GM18508 (cell line): Measurements from ENCODE around the gene IPO13.

ENCODE experiments used
- ATAC-seq: cut with Tn5 transposase; IDR thresholded peaks from one replicate; pipeline ENCODE4 v1.9.1; 2021; ENCODE audit warnings: moderate number of reproducible peaks; ENCODE audit not compliant: insufficient read depth, unreplicated experiment

IPO13 gene

GRCh38 chr1:43925846-43926245, 20.9 kb upstream of the IPO13 start:
- no peak for ATAC-seq

DNA sequence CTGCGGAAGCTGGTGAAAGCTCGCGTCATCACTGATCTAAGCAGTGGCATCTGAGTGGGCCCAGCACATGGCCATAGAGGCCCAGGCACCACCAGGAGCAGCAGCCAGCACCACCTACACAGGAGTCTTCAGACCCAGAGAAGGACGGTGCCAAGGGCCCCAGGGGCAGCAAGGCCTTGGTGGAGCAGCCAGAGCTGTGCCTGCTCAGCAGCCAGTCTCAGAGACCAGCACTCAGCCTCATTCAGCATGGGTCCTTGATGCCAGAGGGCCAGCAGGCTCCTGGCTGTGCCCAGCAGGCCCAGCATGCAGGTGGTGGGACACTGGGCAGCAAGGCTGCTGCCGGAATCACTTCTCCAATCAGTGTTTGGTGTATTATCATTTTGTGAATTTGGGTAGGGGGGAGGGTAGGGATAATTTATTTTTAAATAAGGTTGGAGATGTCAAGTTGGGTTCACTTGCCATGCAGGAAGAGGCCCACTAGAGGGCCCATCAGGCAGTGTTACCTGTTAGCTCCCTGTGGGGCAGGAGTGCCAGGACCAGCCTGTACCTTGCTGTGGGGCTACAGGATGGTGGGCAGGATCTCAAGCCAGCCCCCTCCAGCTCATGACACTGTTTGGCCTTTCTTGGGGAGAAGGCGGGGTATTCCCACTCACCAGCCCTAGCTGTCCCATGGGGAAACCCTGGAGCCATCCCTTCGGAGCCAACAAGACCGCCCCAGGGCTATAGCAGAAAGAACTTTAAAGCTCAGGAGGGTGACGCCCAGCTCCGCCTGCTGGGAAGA, 16.4 kb upstream of the IPO13 start:
- no peak for ATAC-seq

GRCh38 chr1:43930949-43931275, 15.8 kb upstream of the IPO13 start:
- no peak for ATAC-seq

- ATAC-seq: no peak
Observed at GRCh38 chr1:43931711-43932660, 14.8 kb upstream of the IPO13 start.

DNA sequence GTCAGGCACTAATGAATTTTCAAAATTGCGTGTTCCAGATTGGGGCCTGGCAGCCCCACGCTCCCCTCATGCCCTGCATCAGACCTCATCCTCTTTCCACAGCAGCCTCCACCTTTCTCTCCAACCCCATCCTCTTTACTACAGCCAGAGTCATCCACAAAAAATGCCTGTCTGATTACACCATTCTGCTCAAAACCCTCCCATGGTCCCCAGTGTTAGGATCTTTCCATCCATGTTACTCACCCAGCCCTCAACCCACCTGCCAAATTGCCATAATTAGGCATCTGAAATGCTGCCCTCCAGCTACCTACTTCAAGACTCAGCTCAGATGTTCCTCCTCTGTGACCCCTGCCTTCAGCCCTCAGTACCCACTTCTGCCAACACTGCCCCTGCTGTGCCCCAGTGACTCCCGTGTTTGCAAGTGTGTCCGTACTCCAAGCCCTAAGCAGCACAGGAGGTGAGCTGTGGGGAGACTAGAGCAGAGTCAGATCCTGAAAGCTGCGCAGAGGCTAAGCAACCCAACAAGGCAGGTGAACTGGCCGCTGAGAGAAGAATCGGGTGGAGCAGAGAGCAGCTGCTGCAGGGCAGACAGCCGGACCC, 13.9 kb upstream of the IPO13 start:
- no peak for ATAC-seq

DNA sequence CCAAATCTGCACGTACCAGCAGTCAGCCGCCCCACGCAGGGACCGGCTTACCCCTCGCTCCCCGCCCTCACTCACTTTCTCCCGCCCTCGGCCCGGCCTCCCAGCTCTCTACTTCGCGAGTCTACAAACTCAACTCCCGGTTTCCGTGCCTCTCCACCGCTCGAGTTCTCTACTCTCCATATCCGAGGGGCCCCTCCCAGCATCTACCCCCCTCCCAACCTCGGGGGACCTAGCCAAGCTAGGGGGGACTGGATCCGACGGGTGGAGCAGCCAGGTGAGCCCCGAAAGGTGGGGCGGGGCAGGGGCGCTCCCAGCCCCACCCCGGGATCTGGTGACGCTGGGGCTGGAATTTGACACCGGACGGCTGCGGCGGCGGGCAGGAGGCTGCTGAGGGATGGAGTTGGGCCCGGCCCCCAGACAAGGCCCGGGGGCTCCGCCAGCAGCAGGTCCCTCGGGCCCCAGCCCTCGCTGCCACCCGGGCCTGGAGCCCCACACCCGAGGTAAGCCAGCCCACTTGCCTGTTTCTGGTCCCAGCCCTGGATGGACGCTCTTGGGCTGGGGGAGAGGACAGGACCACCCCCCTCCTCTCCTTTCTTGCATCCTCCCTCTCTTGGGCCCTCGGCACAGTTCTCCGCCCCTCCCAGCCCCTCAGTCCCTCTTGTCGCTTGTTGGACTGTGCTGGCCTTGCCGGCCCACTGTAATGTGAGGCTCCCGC, 13.2 kb upstream of the IPO13 start, which contains the start of gene ARTN:
TSS of gene ARTN (plus strand) at position 416 of the 715 bp plus-strand sequence. CDS start 1,856 bp downstream, outside the sequence.
- ATAC-seq: no peak

DNA sequence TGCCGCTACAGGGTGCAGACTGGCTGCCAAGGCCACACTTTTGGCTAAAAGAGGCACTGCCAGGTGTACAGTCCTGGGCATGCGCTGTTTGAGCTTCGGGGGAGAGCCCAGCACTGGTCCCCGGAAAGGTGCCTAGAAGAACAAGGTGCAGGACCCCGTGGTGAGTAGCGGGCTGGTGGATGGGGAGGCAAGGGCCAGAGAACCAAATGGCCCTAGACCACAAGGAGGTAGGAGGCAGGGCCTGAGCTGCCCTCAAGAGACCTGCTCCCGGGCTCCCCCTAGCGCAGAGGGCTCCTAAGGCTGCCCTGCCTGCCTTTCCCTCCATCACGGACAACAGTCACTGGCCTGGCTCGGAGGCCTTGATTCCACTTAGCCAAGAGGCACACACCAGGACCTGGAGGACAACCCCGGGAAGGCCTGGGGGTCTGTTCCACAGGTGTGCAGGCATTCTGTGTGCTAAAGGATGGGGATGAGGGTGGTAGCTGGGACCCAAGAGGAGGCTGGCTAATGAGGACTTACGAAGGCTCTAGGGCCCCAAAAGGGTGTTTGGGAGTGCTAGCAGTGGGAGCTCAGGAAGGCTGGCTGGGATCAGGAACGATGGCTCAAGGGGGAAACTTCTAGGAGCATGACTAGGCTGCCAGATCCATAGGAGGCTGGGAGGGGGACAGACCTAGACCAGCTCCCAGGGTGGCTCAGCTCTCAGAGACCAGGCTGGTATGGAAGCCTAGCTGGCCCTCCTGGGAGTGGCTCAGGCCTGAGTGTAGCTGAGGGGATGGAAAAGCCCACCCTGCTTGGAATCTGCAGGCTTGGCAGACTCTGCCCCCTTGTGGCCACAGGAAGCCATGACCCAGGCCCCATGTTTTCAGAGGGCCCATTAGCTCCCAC, 12.4 kb upstream of the IPO13 start:
- ATAC-seq: no peak

DNA sequence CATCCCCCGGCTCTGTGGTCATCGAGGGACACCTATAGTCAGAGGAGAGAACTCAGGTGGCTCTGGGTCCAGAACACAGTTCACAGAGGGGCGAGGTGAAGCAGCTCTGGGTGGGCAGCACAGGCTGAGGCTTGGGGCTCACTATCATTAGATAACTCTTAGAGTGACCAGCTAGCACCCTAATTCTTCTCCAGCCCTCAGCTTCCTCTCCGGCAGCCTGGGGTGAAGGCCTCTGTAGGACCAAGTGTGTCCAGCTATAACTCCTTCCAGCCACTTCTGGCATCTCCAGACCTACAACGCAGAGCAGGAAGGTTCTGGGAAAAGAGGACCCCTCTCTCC, 11.8 kb upstream of the IPO13 start:
- ATAC-seq: no peak

- no peak for ATAC-seq
Observed at GRCh38 chr1:43935711-43936427, 10.9 kb upstream of the IPO13 start.

GRCh38 chr1:43936431-43937151, 10.2 kb upstream of the IPO13 start:
- ATAC-seq: no peak

DNA sequence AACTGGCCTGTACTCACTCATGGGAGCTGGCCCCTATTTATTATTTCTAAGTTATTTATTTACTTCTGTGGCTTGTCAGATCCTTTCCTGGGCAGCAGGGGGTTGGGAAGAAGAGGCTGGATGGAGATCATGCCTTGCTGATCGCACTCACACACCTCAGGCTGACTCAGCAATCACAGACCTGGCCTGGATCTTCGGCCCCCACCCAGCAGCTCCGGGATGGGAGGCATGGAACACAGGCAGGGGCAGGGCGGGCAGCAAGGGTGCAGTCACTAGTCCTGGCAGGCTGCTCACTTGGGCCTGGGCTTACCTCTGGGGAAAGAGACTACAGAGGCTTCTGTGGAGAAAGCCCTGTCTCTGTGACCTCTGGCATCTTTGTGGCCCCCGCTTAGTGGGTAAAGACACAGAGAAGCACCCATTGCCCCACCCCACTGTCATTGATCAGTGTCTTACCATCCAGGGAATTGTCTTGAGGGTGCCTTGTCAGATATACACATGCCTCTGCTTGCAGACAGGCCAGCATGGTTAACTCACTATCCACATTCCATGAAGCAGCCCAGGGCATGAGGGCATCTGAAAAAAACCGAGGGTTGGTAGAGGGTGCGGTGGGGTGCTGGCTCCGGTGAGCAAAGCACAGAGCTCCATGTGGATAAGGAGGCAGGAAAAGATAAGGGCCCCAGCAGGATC, 9.4 kb upstream of the IPO13 start:
- no peak for ATAC-seq

- no peak for ATAC-seq
Observed at GRCh38 chr1:43938383-43938782, 8.4 kb upstream of the IPO13 start.

DNA sequence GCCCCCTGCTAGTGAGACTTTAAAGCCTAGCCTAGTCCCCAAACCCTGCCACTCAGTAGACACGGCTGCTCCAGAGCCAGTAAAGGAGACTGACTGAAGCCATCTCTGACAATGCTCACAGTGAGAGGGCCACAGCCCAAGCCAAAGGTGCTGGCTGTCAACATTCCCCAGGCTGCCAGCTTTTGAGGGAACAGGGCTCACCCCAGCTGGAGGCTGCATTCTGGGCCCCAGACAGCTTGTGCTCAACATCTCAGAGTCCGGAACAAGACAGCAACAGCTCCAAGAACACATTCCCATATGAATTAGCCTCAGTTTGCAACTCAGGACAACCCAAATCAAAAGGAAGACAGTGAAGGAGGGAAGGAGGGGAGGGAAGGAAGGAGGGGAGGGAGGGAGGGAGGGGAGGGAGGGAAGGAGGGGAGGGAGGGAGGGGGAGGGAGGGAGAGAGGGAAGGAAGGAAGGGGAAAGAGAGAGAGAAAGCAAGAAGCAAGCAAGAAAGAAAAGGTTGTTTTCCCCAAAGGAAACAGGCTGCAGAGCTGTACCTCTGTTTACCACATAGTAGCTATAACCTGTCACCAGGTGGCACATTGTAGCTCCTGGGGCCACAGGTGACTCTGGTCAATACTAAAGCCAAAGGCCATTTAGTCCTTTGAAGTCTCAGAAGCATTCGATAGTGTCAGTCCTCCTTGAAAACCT, 7.7 kb upstream of the IPO13 start:
- no peak for ATAC-seq

DNA sequence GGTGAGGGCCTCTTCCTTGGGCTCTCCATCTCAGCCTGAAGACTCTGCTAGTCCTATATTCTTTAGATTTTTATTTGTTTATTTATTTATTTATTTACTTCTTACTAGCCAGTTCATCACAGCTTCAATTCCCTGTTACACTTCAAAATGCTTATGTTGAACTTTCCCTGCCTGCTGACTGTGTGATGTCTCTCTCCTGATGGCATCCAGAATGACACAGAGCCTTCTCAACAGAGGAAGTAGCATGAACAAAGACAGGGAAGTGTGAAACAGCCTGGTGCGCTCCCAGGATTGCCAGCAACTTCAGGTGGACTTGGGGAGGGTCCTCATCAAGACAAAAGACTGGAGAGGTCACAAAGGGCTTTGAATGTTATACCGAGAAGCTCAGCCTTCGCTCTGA, 4.3 kb upstream of the IPO13 start:
- no peak for ATAC-seq

- ATAC-seq: no peak
Observed at GRCh38 chr1:43944860-43945259, 1.9 kb upstream of the IPO13 start.

DNA sequence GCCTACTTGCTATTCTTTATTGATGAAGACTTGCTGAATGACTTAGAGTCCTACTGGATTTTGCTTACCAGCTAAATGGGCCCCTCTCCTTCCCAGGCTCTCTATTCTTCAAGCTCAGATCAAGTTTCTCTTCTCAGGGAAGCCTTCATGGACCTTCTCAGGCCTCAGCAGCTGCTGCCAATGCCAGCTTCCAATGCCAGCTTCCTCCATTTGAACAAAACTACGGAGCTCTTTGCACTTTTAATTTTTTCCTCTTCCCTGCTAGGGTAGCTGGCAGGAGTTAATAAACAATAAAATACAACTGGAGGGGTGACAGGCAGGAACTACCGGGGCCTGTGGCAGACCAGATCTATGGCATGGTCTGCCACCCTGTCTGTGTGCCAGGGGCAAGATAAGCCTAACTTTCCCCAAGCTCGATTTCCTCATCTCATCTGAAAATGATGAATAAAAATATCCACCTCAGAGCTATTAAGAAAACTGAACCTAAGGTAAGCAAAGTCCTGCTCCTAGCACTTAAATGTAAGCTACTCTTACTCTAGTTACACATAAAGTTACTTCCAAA, 995 bp upstream of the IPO13 start:
- ATAC-seq: no peak
